ENCODE results near the gene RAP1GAP2.

Gene RAP1GAP2

GRCh38 chr17:2909846-2910234 lies 113.6 kb downstream of the RAP1GAP2 start:
- DNase-seq (ENCODE audit: low spot score), result no peak
- TF ChIP-seq CTCF (IDR thresholded peaks at IDR 0.05; ENCODE audit: borderline replicate concordance, control extremely low read depth, extremely low read depth, insufficient read depth, missing control alignments), result no peak
- in situ Hi-C loops (cut with MboI; ENCODE audit: low sequenced_read_pairs, unreplicated experiment), result no loop called here

- TF ChIP-seq CTCF (IDR thresholded peaks at IDR 0.05; ENCODE audit: borderline replicate concordance, control extremely low read depth, extremely low read depth, insufficient read depth, missing control alignments), result no peak
- DNase-seq (ENCODE audit: low spot score), result no peak
- in situ Hi-C loops (cut with MboI; ENCODE audit: low sequenced_read_pairs, unreplicated experiment), result no loop called here
Measured at GRCh38 chr17:2911035-2911754, 115.0 kb downstream of the RAP1GAP2 start.

- in situ Hi-C loops (cut with MboI; ENCODE audit: low sequenced_read_pairs, unreplicated experiment), result no loop called here
- TF ChIP-seq CTCF (IDR thresholded peaks at IDR 0.05; ENCODE audit: borderline replicate concordance, control extremely low read depth, extremely low read depth, insufficient read depth, missing control alignments), result no peak
Measured at GRCh38 chr17:2911755-2912111, 115.5 kb downstream of the RAP1GAP2 start.

GRCh38 chr17:2912754-2913153 lies 116.5 kb downstream of the RAP1GAP2 start:
- DNase-seq (ENCODE audit: low spot score), result no peak
- in situ Hi-C loops (cut with MboI; ENCODE audit: low sequenced_read_pairs, unreplicated experiment), result no loop called here
- no peak for TF ChIP-seq CTCF (IDR thresholded peaks at IDR 0.05; ENCODE audit: borderline replicate concordance, control extremely low read depth, extremely low read depth, insufficient read depth, missing control alignments)

More at GRCh38 chr17:2911755-2912111, 115.5 kb downstream of the RAP1GAP2 start:
- DNase-seq (ENCODE audit: low spot score), result no peak

- no peak for TF ChIP-seq CTCF (IDR thresholded peaks at IDR 0.05; ENCODE audit: borderline replicate concordance, control extremely low read depth, extremely low read depth, insufficient read depth, missing control alignments)
- in situ Hi-C loops (cut with MboI; ENCODE audit: low sequenced_read_pairs, unreplicated experiment), result no loop called here
Measured at GRCh38 chr17:2916461-2916860, 120.2 kb downstream of the RAP1GAP2 start.

GRCh38 chr17:2921443-2921842 lies 125.2 kb downstream of the RAP1GAP2 start:
- no peak for TF ChIP-seq CTCF (IDR thresholded peaks at IDR 0.05; ENCODE audit: borderline replicate concordance, control extremely low read depth, extremely low read depth, insufficient read depth, missing control alignments)
- in situ Hi-C loops (cut with MboI; ENCODE audit: low sequenced_read_pairs, unreplicated experiment), result no loop called here
- no peak for DNase-seq (ENCODE audit: low spot score)

More at GRCh38 chr17:2916461-2916860, 120.2 kb downstream of the RAP1GAP2 start:
- no peak for DNase-seq (ENCODE audit: low spot score)
